GM18907 (cell line): ENCODE measurements around the gene PPP6R2.
"Not testable (repeated sequence)": the region's sequence is repeated elsewhere in the genome, so short reads cannot be mapped to it uniquely, and the experiment has no call there.

Experiments used
- ATAC-seq: cut with Tn5 transposase; IDR thresholded peaks from one replicate; pipeline ENCODE4 v1.9.1; 2021; ENCODE audit warnings: mild to moderate bottlenecking, moderate library complexity; ENCODE audit not compliant: unreplicated experiment

The PPP6R2 gene

DNA sequence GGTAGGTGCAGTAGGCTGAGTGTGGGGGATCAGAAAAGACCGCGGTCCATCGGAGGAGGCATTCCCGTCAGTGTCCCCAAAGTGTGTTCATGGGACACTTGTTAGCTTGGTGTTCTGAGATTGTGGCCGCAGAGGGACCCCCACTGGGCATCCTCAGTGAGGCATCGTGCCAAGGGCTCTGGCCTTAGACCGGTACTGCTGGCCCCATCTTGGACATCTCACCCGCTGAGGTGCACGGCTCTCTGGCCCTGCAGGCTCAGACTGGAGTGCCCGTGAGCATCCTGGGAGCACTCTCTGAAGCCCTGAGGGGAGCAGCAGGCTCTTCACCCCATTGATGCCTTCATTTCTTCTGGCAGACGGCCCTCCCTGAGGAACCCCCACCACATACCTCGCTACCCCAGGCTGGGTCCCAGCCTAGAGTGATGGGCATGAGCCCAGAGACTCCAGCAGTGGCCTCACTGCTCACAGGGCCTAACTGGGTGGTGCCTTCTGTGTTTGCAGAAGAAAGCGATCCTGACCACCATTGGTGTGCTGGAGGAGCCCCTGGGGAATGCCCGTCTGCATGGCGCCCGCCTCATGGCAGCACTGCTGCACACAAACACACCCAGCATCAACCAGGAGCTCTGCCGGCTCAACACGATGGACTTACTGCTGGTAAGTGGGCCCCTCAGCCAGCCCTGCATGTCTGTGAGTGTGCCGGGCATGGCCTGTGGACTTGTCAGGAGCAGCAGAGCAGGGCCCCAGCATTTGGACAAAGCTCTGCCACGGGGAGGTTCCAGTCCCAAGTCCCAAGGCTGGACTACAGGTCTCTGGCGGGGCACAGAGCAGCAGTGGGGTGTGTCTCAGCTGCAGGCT is 80.1 kb downstream of the PPP6R2 start:
- ATAC-seq = no peak

DNA sequence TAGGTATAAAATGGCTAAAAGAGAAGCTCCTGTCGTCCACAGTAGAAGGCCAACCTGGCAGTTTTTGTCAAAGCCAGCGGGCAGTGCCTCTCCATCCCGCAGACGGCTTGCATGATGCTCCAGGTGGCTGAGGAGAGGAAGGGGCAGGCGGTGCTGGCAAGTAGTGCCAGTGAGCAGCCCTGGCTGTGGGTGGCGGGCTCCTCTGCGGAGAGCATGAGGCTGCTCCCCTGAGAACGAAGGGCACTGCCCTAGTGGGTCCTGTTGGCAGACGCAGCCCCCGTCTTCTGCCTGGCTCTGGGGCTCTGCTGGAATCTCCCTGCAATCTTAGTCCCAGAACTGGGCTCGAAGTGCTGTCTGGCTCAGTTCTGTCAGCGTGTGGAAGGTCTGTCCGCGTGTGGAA is 80.8 kb downstream of the PPP6R2 start:
- ATAC-seq = no peak

DNA sequence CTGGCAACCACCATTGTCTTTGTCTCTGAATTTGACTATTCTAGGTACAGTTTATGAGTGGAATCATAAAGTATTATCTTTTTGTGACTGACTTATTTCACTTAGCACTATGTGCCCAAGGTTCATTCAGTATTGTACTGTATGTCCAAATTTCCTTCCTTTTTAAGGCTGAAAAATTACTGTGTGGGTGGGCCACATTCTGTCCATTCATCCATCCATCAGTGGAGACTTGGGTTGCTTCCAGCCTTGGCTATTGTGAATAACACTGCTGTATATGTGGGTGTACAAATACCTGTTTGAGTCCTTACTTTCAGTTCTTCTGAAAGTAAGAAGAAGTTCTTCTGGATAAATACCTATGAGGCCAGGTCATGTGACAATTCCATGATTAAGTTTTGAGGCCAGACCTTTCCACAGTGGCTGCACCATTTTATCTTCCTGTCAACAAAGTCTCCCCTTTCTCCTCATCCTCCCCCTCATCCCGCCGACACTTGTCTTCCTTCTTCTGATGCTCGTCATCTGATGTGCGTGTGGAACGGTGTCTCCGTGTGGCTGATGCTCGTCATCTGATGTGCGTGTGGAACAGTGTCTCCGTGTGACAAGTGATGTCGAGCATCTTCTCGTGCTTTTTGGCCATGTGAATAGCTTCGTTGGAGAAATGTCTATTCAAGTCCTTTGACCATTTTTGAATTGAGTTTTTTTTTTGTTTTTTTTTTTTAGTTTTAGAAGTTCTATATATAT is 82.2 kb downstream of the PPP6R2 start:
- no peak for ATAC-seq

DNA sequence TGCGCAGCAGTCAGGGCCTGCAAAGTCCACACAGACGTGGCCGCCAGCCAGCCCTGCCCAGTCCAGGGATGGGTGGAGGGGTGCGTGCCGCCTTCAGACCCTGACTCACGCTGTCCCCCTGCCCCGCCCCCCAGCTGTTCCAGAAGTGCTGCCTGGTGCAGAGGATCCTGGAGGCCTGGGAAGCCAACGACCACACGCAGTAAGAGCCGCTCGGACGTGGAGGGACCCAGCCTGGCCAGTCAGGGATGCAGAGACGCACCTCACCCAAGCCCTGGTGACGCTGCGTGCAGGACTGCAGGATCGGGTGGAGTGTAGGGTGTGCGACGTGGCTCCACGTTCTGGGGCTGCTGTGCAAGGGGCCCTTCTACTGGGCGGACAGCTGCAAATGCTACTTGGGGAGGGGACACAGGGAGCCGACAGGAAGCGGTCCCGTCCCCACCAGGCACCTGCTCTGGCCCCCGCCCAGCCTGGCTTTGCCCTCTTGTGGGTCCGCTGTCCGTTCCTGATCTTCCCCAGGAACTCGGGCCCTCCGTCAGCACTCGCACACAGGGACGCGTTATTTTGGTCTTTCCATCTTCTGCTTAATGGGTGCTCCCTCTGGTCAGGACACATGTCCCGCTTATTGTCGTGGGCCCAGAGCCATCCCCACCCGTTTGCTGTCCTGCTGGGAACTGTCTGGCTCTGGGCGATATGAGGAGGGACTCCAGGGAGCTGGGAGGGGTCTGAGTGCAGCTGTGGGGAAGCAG is 89.2 kb downstream of the PPP6R2 start:
- no peak for ATAC-seq

DNA sequence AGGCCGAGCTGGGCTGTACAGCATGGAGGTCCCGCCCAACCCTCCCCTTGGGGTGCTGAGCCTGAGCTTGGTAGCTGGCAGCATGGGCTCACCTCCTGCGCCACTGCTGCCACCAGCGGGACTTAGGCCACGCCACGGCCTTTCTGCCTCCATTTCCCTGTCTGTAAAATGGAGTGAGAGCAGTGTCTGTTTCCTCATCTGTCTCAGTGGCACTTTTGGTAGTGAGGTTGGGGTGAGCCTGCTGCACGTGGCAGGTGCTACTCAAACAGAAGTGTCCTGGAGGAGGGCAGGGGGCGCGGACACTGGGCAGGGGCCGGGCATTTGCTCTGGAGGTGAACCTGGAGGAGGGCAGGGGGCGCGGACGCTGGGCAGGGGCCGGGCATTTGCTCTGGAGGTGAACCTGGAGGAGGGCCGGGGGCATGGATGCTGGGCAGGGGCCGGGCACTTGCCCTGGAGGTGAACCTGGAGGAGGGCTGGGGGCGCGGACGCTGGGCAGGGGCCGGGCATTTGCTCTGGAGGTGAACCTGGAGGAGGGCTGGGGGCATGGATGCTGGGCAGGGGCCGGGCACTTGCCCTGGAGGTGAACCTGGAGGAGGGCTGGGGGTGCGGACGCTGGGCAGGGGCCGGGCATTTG is 89.9 kb downstream of the PPP6R2 start:
- ATAC-seq = not testable (repeated sequence)

DNA sequence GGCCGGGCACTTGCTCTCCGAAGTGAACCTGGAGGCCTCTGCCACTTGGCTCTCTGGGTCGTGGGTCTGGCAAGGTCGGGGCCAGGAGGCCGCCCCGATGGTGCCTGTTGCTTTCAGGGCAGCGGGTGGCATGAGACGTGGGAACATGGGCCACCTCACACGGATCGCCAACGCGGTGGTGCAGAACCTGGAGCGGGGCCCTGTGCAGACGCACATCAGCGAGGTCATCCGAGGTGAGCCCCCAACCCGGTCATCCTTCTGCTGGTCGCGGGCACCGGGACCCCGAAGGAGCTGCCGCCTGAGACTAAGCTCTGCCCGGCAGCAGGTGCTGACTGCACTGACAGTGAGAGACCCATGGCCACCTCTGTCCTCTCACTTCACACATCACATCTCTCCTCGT is 91.7 kb downstream of the PPP6R2 start:
- ATAC-seq = no peak

DNA sequence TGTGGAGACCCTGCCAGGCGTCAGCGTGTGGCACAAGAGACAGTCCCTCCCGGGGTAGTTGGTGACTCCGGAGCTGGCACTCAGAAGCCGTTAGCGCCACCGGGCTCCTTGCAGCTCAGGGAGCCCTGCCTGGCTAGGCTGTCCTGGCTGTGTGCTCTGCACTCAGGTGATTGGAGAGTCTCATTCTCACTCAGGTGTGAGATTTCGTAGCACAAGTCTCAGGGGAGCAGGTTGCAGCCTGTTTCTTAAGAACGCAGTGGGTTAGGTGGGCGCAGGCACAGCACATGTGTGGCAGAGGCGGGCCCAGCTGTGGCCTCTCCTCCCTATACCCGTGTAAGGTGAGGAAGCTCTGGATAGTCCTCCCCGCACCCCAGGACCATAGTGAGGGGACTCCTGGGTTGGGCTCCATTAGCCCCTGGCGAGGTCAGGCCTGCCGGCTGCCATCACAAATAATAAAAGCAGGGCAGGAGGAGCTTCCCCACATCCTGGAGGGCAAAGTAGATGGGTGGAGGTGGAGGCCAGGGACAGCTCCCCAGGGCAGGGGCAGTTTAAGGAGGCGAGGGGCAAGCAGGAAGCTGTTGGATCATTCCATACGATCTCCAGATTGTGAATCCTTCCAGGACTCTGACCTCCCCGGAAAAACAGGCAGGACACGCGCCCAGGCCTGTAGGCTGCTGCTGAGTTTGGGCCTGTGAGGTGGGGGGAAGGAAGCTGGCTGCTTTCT is 92.3 kb downstream of the PPP6R2 start:
- no peak for ATAC-seq

DNA sequence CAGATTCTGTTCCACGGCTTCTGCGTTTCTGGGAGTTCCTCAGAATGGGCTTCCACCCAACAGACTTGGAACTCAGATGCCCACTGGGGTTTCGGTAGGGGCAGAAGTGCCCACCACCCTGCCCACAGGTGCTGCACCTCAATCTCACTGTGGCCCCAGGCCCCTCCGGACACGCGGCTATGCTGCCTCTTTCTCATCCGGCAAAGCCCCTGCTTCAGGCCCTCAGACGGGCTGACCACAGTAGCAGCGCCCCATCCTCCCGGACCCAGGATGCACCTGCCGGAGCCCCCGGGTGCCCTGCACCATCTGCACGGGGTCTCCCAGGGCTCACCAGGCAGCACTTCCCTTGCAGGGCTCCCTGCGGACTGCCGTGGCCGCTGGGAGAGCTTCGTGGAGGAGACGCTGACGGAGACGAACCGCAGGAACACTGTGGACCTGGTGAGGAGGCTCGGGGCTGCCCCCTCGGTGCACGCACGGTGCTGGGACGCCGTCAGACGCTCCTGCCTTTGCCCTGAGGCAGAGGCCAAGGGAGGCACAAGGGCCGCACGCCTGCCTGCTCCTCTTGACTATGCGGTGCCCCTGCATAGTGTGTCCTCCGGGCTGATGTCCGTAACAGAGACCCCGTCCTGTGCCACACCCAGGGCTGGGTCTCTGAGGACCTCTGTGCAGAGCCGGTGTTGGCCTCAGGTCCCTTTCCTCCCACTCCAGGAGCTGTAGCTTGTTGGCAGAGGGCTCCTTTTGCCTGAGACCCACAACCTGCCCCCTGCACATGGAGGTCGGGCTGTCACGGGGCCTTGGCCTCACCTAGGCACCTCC is 93.1 kb downstream of the PPP6R2 start:
- no peak for ATAC-seq

DNA sequence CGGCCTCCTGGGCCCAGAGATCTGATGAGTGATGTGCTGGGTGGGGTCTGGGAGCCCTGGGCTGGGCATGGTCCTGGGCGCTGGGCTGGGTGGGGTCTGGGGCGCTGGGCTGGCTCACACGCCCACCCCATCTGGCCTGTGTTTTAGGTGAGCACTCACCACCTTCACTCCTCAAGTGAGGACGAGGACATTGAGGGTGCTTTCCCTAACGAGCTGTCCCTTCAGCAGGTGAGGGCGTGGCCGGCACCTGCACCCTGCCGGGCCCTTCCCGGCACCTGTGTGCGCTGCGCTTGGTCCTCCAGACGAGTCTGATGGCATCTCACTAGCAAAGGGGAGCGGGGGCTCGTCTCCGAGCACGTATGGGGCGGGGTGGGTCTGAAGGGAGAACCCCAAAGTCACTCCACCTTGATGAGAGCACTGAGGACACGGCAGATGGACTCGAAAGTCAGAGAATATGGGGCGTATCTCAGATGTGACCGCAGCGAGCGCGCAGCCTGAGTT is 93.8 kb downstream of the PPP6R2 start:
- no peak for ATAC-seq

DNA sequence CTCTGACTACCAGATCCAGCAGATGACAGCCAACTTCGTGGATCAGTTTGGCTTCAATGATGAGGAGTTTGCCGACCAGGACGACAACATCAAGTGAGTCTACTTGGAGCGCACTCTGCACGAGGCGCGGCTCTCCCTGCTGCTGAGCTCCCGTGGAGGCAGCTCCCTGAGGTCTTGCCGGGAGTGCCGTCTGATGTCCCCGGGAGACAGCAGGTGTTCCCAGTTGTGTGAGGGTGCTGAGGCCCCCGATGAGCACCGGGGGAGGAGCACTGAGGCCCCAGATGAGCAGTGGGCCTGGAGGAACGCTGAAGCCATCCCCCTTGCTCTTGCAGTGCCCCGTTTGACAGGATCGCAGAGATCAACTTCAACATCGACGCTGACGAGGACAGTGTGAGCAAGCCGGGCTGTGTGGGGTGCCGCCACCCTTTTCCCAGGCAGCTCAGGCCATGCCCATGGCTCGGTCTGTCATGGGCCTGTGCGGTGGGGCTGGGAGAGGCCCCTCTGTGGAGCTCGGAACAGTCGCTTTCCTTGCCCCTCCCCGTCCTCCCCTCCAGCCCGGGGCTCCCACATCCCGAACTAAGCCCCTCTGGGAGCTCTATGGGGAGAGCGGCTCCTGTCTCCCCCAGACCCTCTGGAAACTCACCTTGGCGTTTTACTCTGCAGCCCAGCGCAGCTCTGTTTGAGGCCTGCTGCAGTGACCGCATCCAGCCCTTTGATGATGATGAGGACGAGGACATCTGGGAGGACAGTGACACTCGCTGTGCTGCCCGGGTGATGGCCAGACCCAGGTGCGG is 94.6 kb downstream of the PPP6R2 start:
- no peak for ATAC-seq

DNA sequence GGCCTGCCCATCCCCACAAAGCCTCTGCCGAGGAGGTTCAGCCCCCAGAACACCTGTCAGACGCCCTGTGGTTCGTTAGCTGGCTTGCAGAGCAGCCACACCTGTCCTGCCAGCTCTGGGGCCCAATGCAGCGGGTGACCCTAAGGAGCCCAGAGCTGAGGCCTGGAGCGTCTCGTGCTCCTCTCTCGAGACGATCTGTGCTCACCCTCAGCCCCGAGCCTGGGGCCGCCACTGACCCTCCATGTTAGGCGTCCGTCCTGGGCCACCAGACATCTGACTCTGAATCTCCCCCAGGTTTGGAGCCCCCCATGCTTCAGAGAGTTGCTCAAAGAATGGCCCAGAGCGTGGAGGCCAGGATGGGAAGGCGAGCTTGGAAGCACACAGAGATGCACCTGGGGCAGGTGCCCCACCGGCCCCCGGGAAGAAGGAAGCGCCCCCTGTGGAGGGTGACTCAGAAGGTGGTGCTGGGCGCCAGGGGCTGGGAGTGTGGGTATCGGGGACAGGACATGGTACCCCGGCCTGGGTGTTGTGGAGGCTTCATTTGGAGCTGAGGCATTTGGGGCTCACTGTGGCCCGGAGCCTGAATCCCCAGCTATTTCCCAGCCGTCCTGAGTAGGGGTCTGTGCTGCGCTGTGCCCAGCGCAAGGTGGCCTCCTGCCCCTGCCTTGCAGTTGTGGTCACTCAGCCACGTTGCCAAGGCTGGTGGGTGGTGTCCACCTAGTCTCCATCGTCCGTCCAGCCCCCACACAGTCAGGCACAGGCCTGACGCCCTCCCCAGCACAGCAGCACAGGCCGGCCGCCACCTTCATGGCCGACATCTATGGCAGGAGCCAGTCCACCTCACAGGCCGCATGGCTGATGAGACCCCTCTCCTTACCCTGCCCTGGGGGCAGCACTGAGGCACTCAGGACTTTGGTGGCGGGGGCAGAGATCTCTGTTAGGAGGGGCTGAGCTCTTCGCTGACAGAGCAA is 95.5 kb downstream of the PPP6R2 start:
- no peak for ATAC-seq

DNA sequence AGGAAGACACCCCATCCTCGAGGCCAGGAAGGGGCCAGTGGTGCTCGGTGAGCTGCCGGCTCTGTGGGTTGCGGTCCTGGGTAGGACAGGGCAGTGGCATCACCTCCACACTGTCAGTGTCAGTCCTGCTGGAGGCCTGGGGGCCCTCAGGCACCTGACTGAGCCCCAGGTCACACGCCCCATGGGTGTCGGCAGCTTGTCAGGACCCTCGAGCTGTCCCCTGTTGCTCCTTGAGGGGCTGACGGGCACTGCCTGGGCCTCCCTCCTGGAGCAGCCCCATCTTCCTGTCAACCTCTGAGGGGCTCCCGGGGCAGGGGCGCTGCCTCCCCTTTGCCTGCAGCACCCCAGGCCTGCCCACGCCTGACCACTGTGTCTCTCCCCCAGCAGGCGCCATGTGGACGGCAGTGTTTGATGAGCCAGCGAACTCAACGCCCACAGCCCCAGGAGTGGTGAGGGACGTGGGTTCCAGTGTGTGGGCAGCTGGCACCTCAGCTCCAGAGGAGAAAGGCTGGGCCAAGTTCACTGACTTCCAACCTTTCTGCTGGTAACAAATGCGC is 96.3 kb downstream of the PPP6R2 start:
- no peak for ATAC-seq

DNA sequence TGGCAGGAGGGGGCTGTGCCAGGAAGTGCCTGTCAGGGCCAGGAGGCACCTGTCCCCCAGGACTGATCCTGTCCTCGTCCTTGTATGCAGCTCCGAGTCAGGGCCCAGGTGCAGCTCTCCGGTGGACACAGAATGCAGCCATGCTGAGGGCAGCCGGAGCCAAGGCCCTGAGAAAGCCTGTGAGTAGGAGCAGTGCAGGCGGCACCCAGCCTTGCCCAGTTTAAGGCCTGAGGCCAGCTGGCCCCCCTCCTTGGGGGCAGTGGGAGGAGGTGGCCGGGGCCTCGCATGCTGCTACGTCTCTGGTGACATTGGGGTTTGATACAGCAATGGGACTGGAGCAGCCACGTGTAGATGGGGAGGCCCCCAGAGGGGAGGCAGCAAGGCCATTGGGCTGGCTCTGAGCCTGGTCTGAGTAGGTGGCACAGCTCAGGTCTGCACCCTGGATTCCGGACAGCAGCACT is 96.8 kb downstream of the PPP6R2 start:
- no peak for ATAC-seq

DNA sequence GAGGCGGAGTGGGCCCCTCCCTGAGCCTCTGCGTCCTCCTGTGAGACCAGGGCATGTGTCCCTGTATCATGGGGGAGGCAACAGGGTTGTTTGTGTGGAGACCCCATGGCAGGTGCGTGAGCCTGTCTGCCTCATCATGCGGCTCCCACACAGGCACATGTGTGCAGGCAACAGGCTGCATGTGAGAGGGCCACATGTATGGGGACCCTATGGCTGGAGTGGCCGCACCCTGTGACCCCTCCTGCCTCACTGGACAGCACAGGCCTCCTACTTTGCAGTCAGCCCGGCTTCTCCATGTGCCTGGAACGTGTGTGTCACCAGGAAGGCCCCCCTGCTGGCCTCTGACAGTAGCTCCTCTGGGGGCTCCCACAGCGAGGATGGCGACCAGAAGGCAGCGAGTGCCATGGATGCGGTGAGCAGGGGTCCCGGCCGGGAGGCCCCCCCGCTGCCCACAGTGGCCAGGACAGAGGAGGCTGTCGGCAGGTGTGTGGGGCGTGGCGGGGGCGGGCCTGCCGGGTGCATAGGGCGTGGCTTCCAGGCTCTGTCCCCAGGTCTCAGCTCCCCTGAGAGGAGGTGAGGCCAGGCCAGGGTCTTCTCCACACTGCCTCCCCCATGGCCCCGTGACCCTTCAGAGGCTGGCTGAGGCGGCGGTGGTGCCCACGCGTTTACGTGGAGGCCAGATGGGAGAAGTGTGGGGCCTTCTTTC is 97.6 kb downstream of the PPP6R2 start:
- ATAC-seq = no peak

DNA sequence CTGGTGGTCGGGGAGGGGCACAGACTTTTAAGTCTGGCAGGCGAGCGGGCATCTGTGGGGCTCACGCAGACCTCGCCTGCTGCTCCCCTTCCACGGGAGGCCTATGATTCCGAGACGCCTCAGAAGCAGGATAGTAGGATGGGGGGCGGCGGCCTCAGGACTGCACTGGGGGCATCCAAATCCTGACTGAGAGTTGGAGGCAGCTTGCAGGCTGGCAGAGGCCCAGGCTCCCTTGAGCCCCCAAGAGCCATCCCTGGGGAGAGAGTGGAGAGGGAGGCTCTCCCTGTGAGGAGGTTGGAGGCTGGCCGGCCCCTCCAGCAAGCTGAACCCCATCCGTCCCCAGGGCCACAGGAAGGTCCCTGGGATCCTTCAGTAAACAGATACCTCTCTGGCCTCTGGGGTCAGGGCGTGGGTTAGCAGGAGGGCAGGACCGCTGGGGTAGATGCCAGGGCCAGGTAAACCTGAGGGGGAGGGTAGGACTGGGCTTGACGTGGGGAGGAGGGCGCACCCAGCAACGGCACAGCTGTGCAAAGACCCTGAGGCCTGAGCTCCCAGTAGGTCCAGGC is 98.4 kb downstream of the PPP6R2 start:
- no peak for ATAC-seq

DNA sequence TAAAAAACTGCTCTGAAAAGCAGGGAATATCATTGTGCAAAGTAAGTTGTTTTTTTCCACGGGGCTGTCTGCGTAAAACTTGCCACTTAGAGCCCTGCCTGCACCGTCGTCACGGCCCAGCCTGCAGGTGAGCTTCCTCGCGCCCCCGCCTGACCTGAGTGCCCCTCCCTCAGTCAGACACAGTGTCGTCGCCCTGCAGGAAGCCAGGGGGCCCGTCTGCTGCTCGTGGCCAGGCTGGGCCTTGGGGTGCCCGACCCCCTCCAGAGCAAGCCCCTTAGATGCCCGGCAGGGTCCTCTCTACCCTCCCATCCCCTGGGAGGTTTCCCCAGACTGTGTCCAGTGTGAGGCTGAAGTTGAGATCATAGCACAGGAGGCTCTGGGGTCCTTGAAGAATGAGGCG is 100.1 kb downstream of the PPP6R2 start:
- ATAC-seq = no peak
